ENCODE data around the gene DISC1. TPM values are rescaled to one million over a fixed set of nuclear protein-coding genes. Genes with fewer than 3 reads are reported as not detected.

The DISC1 gene
- total RNA-seq, 2 donors from 2014 or later, result 8.0 to 9.4 TPM

- TF ChIP-seq CTCF (conservative IDR thresholded peaks at IDR 0.05), result no peak
- H3K4me1 ChIP-seq (ENCODE audit: control insufficient read depth, insufficient read depth, low read length), result peaks cover 9% of the 10 kb centered on the region
- H3K9me3 ChIP-seq (ENCODE audit: control insufficient read depth, low read length), result peaks cover 7% of the 10 kb centered on the region
- Mint-ChIP-seq H3K27me3 (ENCODE audit: insufficient read depth) (peaks cover 2% of the 10 kb centered on the region), H3K4me1 (peaks cover 24% of the 10 kb centered on the region), H3K9me3 (peaks cover 2% of the 10 kb centered on the region), H3K4me3 (no peak overlapping the region), H3K36me3 (ENCODE audit: low read depth) (no peaks in the 10 kb centered on the region), H3K27ac (no peak overlapping the region)
- H3K9ac ChIP-seq (ENCODE audit: extremely low read depth, low read length, poor library complexity, severe bottlenecking), result no peak overlapping the region
- H3K27ac ChIP-seq (ENCODE audit: low read depth, low read length), result no peak overlapping the region
- DNase-seq, result no peak
- no peaks in the 10 kb centered on the region for H3K27me3 ChIP-seq (ENCODE audit: control insufficient read depth, insufficient read depth, low read length, poor library complexity, severe bottlenecking)
- 96 to 100% methylated on average over 2 of the region's 2 CpGs for WGBS, 2 experiments (ENCODE audit: insufficient coverage in 1 of 2, insufficient read length in 1 of 2)
- no peak overlapping the region for H3K4me3 ChIP-seq (ENCODE audit: low read length)
- H3K36me3 ChIP-seq (ENCODE audit: control insufficient read depth, insufficient read depth, low read length), result no peaks in the 10 kb centered on the region
Measured at GRCh38 chr1:231926933-231927332, 300.3 kb downstream of the DISC1 start.

GRCh38 chr1:231927431-231927830, 300.8 kb downstream of the DISC1 start:
- H3K4me1 ChIP-seq (ENCODE audit: control insufficient read depth, insufficient read depth, low read length), result peaks cover 9% of the 10 kb centered on the region
- Mint-ChIP-seq H3K9me3 (peaks cover 6% of the 10 kb centered on the region), H3K36me3 (ENCODE audit: low read depth) (no peaks in the 10 kb centered on the region), H3K4me3 (no peak overlapping the region), H3K4me1 (peaks cover 24% of the 10 kb centered on the region), H3K27ac (no peak overlapping the region), H3K27me3 (ENCODE audit: insufficient read depth) (peaks cover 2% of the 10 kb centered on the region)
- DNase-seq, result no peak
- WGBS, 2 experiments (ENCODE audit: insufficient coverage in 1 of 2, insufficient read length in 1 of 2), result 86 to 89% methylated on average over 7 of the region's 7 CpGs
- H3K27ac ChIP-seq (ENCODE audit: low read depth, low read length), result no peak overlapping the region
- no peak overlapping the region for H3K9ac ChIP-seq (ENCODE audit: extremely low read depth, low read length, poor library complexity, severe bottlenecking)
- H3K27me3 ChIP-seq (ENCODE audit: control insufficient read depth, insufficient read depth, low read length, poor library complexity, severe bottlenecking), result no peaks in the 10 kb centered on the region
- no peak overlapping the region for H3K4me3 ChIP-seq (ENCODE audit: low read length)
- peaks cover 12% of the 10 kb centered on the region for H3K9me3 ChIP-seq (ENCODE audit: control insufficient read depth, low read length)
- no peak for TF ChIP-seq CTCF (conservative IDR thresholded peaks at IDR 0.05)
- no peaks in the 10 kb centered on the region for H3K36me3 ChIP-seq (ENCODE audit: control insufficient read depth, insufficient read depth, low read length)

DNA sequence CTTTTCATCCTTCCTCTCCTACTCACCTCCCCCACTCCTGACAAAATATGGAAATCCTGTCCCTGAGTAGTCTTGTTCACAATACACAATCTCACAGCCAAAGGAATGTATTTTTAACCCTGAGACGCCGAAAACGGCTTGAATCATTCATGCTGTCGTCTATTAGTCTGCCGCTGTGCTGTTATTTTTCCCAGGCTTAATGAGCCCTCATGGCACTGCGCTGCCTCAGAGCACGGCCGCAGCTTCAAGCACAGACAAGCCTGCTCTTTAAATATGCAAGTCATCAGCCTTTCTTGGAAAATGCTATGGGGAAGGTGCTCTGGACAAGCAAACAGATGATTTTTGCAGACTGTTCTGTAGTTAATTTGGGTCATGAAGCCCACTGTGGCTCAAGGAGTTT, 302.7 kb downstream of the DISC1 start:
- no peak overlapping the region for H3K4me3 ChIP-seq (ENCODE audit: low read length)
- no peak for TF ChIP-seq CTCF (conservative IDR thresholded peaks at IDR 0.05)
- Mint-ChIP-seq H3K4me3 (no peak overlapping the region), H3K9me3 (peaks cover 10% of the 10 kb centered on the region), H3K27me3 (ENCODE audit: insufficient read depth) (peaks cover 2% of the 10 kb centered on the region), H3K36me3 (ENCODE audit: low read depth) (no peaks in the 10 kb centered on the region), H3K27ac (peak overlapping the region; percentile 64), H3K4me1 (peaks cover 30% of the 10 kb centered on the region)
- H3K9ac ChIP-seq (ENCODE audit: extremely low read depth, low read length, poor library complexity, severe bottlenecking), result no peak overlapping the region
- 33 to 47% methylated on average over 6 to 8 of the region's 8 CpGs for WGBS, 2 experiments (ENCODE audit: insufficient coverage in 1 of 2, insufficient read length in 1 of 2)
- H3K36me3 ChIP-seq (ENCODE audit: control insufficient read depth, insufficient read depth, low read length), result no peaks in the 10 kb centered on the region
- peaks cover 16% of the 10 kb centered on the region for H3K9me3 ChIP-seq (ENCODE audit: control insufficient read depth, low read length)
- no peaks in the 10 kb centered on the region for H3K27me3 ChIP-seq (ENCODE audit: control insufficient read depth, insufficient read depth, low read length, poor library complexity, severe bottlenecking)
- peak; percentile 79 for DNase-seq
- peaks cover 16% of the 10 kb centered on the region for H3K4me1 ChIP-seq (ENCODE audit: control insufficient read depth, insufficient read depth, low read length)
- H3K27ac ChIP-seq (ENCODE audit: low read depth, low read length), result peak overlapping the region; percentile 89
